Esophagus squamous epithelium (tissue), 5 donors: Measurements from ENCODE around the gene ABCA3. TPM values are rescaled to one million over a fixed set of nuclear protein-coding genes. Genes with fewer than 3 reads are reported as not detected.
A peak's percentile ranks its signal among the peaks of the same experiment; 100 is the strongest.

Experiments used
- DNase-seq: peaks from one replicate; lab custom pipeline; 2025; lab: John Stamatoyannopoulos, UW
- H3K27ac ChIP-seq, 4 donors: fragments of 200-600 bp; sonication (generic); one replicate each; pipeline ENCODE4 v1.5.1; 2016 to 2019; ENCODE audit warnings: mild to moderate bottlenecking in 1 of 4
- H3K27me3 ChIP-seq, 4 donors: fragments of 200-600 bp; sonication (generic); 1 replicate in 3 of 4; 2 replicates in 1 of 4; pipeline versions ENCODE4 v1.5.1 to v1.6.0; 2017 to 2021; ENCODE audit warnings: antibody characterized with exemption in 1 of 4
- H3K36me3 ChIP-seq, 3 donors: fragments of 200-600 bp; sonication (generic); one replicate each; pipeline ENCODE4 v1.5.1; 2016 to 2019
- H3K4me1 ChIP-seq, 3 donors: fragments of 200-600 bp; sonication (generic); one replicate each; pipeline ENCODE4 v1.5.1; 2017 to 2019
- H3K4me3 ChIP-seq, 4 donors: fragments of 200-600 bp; sonication (generic); 1 replicate in 3 of 4; 2 replicates in 1 of 4; pipeline ENCODE4 v1.5.1; 2016 to 2019; ENCODE audit warnings: mild to moderate bottlenecking in 2 of 4, moderate library complexity in 1 of 4
- H3K9me3 ChIP-seq, 3 donors: fragments of 200-600 bp; sonication (generic); one replicate each; pipeline ENCODE4 v1.5.1; 2016 to 2019
- CTCF ChIP-seq, 6 experiments: fragments of 450-650 bp in 4 of 6; fragments of 200-600 bp in 2 of 6; sonication (generic) in 2 of 6; IDR thresholded peaks; one replicate each; pipeline ENCODE4 v1.5.1; 2016 to 2019; ENCODE audit warnings: antibody characterized with exemption in 6 of 6, mild to moderate bottlenecking in 4 of 6, moderate library complexity in 4 of 6
- POLR2A ChIP-seq, 4 donors: fragments of 450-650 bp; IDR thresholded peaks; one replicate each; pipeline ENCODE4 v1.6.1; 2017; ENCODE audit warnings: antibody characterized with exemption in 4 of 4, mild to moderate bottlenecking in 4 of 4, moderate library complexity in 3 of 4
- WGBS, 2 donors: methylation state at CpG; one replicate each; pipeline ENCODE4 v1.1.5; 2018; 5-methylcytosine and 5-hydroxymethylcytosine counted together
- intact Hi-C: fragments of 100-400 bp; cut with DNase I; formaldehyde crosslinking; loops from one replicate; pipeline ENCODE4 v1.15.0; 2022
- total RNA-seq, 4 donors: library from RNA; depleted of rRNA; stranded (reverse); fragments of >200 nt; gene quantifications; one replicate each; pipeline ENCODE4 v1.1.0, GENCODE V29; 2016
- donor health status: DM: yes; HTN: yes; CAD: no.

Gene ABCA3
- total RNA-seq, 4 donors from 2014 or later, result 0.70 to 3.2 (median 2.7) TPM

GRCh38 chr16:2238838-2239675, 101.5 kb downstream of the ABCA3 start:
- Histone ChIP-seq H3K4me1 (peaks cover 17 to 37% (median 22%) of the 10 kb centered on the region in 3 donors), H3K9me3 (no peaks in the 10 kb centered on the region), H3K4me3 (no peak overlapping the region), H3K27ac (no peak overlapping the region), H3K36me3 (peaks cover 26 to 67% (median 30%) of the 10 kb centered on the region in 3 donors), H3K27me3 (peaks cover 7 to 44% (median 13%) of the 10 kb centered on the region in 4 donors)
- intact Hi-C loops, result no loop called here
- DNase-seq, result no peak
- TF ChIP-seq CTCF (IDR thresholded peaks at IDR 0.05), result no peak
- TF ChIP-seq POLR2A (IDR thresholded peaks at IDR 0.05), result no peak
- 48 to 60% methylated on average over 2 to 3 of the region's 15 CpGs for WGBS, 2 donors

- TF ChIP-seq POLR2A (IDR thresholded peaks at IDR 0.05) (no peak), CTCF (IDR thresholded peaks at IDR 0.05) (no peak)
- intact Hi-C loops, result no loop called here
- WGBS, 2 donors, result 39 to 44% methylated on average over 7 to 13 of the region's 18 CpGs
Measured at GRCh38 chr16:2238150-2238837, 102.2 kb downstream of the ABCA3 start.

GRCh38 chr16:2237493-2238149, 102.9 kb downstream of the ABCA3 start:
- no peak for TF ChIP-seq CTCF (IDR thresholded peaks at IDR 0.05)
- TF ChIP-seq POLR2A (IDR thresholded peaks at IDR 0.05), result no peak
- peaks cover 28 to 67% (median 28%) of the 10 kb centered on the region in 3 donors for H3K36me3 ChIP-seq
- no peak for DNase-seq
- 11 to 50% methylated on average over 2 to 19 of the region's 65 CpGs for WGBS, 2 donors
- H3K27ac ChIP-seq, result no peak overlapping the region
- H3K27me3 ChIP-seq, result peaks cover 7 to 48% (median 13%) of the 10 kb centered on the region in 4 donors
- peak overlapping the region in 2 of 4 donors; percentile 29 to 49 for H3K4me3 ChIP-seq
- no peaks in the 10 kb centered on the region for H3K9me3 ChIP-seq
- peaks cover 17 to 37% (median 22%) of the 10 kb centered on the region in 3 donors for H3K4me1 ChIP-seq
- intact Hi-C loops, result no loop called here

More at GRCh38 chr16:2238150-2238837, 102.2 kb downstream of the ABCA3 start:
- no peak for DNase-seq
- Histone ChIP-seq H3K4me3 (no peak overlapping the region), H3K9me3 (no peaks in the 10 kb centered on the region), H3K36me3 (peaks cover 26 to 67% (median 29%) of the 10 kb centered on the region in 3 donors), H3K27ac (no peak overlapping the region), H3K27me3 (peaks cover 7 to 48% (median 13%) of the 10 kb centered on the region in 4 donors), H3K4me1 (peaks cover 17 to 37% (median 22%) of the 10 kb centered on the region in 3 donors)

- intact Hi-C loops, result no loop called here
- no peak for DNase-seq
- 0 to 3% methylated on average over 5 to 12 of the region's 40 CpGs for WGBS, 2 donors
- Histone ChIP-seq H3K27me3 (peaks cover 7 to 48% (median 13%) of the 10 kb centered on the region in 4 donors), H3K36me3 (peaks cover 33 to 67% (median 34%) of the 10 kb centered on the region in 3 donors), H3K4me3 (peak overlapping the region in 2 of 4 donors; percentile 29 to 49), H3K4me1 (peaks cover 17 to 37% (median 22%) of the 10 kb centered on the region in 3 donors), H3K27ac (no peak overlapping the region), H3K9me3 (no peaks in the 10 kb centered on the region)
- no peak for TF ChIP-seq CTCF (IDR thresholded peaks at IDR 0.05)
- no peak for TF ChIP-seq POLR2A (IDR thresholded peaks at IDR 0.05)
Measured at GRCh38 chr16:2237102-2237482, 103.4 kb downstream of the ABCA3 start.
